Panc1 (cell line): ENCODE results near the gene DIABLO. TPM values are rescaled to one million over a fixed set of nuclear protein-coding genes. Genes with fewer than 3 reads are reported as not detected.

Experiments
- ATAC-seq: fragments of 200-7000 bp; cut with Tn5 transposase; 2 replicates; pipeline ENCODE4 v1.9.1; 2020; ENCODE audit warnings: mild to moderate bottlenecking, moderate library complexity
- BruUV-seq: library from RNA; stranded (reverse); fragments of 400-500 nt; replicated peaks from 2 replicates; lab custom pipeline; 2021; lab: Mats Ljungman, UMichigan
- CTCF ChIA-PET: fragments of 300-600 bp; sonication (Branson Sonifier 250); formaldehyde crosslinking; loops from one replicate; lab custom pipeline; 2022; ENCODE audit warnings: antibody characterized with exemption; lab: Charles Lee
- POLR2A ChIA-PET: fragments of 300-600 bp; sonication (Branson Sonifier 250); formaldehyde crosslinking; loops from one replicate; lab custom pipeline; 2022; ENCODE audit warnings: antibody characterized with exemption; lab: Charles Lee
- DNase-seq: peaks from one replicate; pipeline ENCODE4 v3.0.0-alpha.2; 2010; ENCODE audit warnings: low read depth, low spot score
- H3K27ac ChIP-seq: 2 replicates; pipeline ENCODE4 v1.5.1; 2011; ENCODE audit warnings: mild to moderate bottlenecking, low read length, inconsistent platforms
- H3K27me3 ChIP-seq: fragments of 200-500 bp; sonication (Bioruptor generic); 2 replicates; pipeline ENCODE4 v1.6.0; 2014; ENCODE audit warnings: low read length, inconsistent platforms; ENCODE audit not compliant: control insufficient read depth, insufficient read depth
- H3K36me3 ChIP-seq: fragments of 200-500 bp; sonication (Bioruptor generic); 2 replicates; pipeline ENCODE4 v1.5.1; 2014; ENCODE audit warnings: inconsistent platforms, mild to moderate bottlenecking, low read length, moderate library complexity; ENCODE audit not compliant: control insufficient read depth, insufficient read depth
- H3K4me1 ChIP-seq: 2 replicates; pipeline ENCODE4 v1.5.1; 2011; ENCODE audit warnings: inconsistent platforms, mild to moderate bottlenecking, low read length, moderate library complexity; ENCODE audit not compliant: control insufficient read depth, insufficient read depth
- H3K4me3 ChIP-seq, 2 experiments: 2 replicates each; pipeline ENCODE4 v1.5.1; 2011 to 2012; ENCODE audit warnings: low read depth in 2 of 2, low read length in 2 of 2, mild to moderate bottlenecking in 2 of 2, inconsistent platforms in 1 of 2, moderate library complexity in 1 of 2
- H3K9me3 ChIP-seq: fragments of 200-500 bp; sonication (Bioruptor generic); 2 replicates; pipeline ENCODE4 v1.5.1; 2014; ENCODE audit warnings: low read depth, mild to moderate bottlenecking, inconsistent platforms, low read length, moderate library complexity; ENCODE audit not compliant: control insufficient read depth, insufficient read depth
- POLR2AphosphoS5 ChIP-seq: IDR thresholded peaks from 2 replicates; pipeline ENCODE4 v1.6.1; 2012; ENCODE audit warnings: mild to moderate bottlenecking, low read depth, low read length, moderate library complexity
- SIN3A ChIP-seq: IDR thresholded peaks from 2 replicates; pipeline ENCODE4 v1.6.1; 2012; ENCODE audit warnings: low read depth, mild to moderate bottlenecking, low read length, moderate library complexity, borderline replicate concordance; ENCODE audit not compliant: insufficient read depth
- TCF7L2 ChIP-seq: IDR thresholded peaks from 2 replicates; pipeline ENCODE4 v1.6.1; 2011; ENCODE audit warnings: mild to moderate bottlenecking, low read depth, low read length, inconsistent platforms
- in situ Hi-C: cut with HindIII; loops from 2 replicates; pipeline ENCODE4 v1.10.0; 2016; ENCODE audit warnings: low sequenced_read_pairs, low pct_unique_long_range_greater_than_20kb
- intact Hi-C: fragments of 100-400 bp; cut with micrococcal nuclease; formaldehyde crosslinking; loops from one replicate; pipeline ENCODE4 v1.10.0; 2022; ENCODE audit not compliant: unreplicated experiment
- total RNA-seq: library from RNA; stranded (reverse); gene quantifications from one replicate; pipeline ENCODE4 v1.2.1, GENCODE V29; 2021; ENCODE audit not compliant: unreplicated experiment
- TF ChIP-seq, protein P1 (sequence below): fragments of 450-650 bp; IDR thresholded peaks from 2 replicates; pipeline ENCODE4 v1.5.1; 2017; ENCODE audit warnings: mild to moderate bottlenecking
- TF ChIP-seq, protein P2 (sequence below), 2 experiments: IDR thresholded peaks; 2 replicates each; pipeline ENCODE4 v1.6.1; 2011 to 2012; ENCODE audit warnings: low read depth in 2 of 2, control low read depth in 1 of 2, low read length in 1 of 2, mild to moderate bottlenecking in 1 of 2, moderate library complexity in 1 of 2; ENCODE audit not compliant: insufficient read depth in 1 of 2

DIABLO gene
- total RNA-seq, 1 experiment from 2014 or later, result 71.5 TPM

DNA sequence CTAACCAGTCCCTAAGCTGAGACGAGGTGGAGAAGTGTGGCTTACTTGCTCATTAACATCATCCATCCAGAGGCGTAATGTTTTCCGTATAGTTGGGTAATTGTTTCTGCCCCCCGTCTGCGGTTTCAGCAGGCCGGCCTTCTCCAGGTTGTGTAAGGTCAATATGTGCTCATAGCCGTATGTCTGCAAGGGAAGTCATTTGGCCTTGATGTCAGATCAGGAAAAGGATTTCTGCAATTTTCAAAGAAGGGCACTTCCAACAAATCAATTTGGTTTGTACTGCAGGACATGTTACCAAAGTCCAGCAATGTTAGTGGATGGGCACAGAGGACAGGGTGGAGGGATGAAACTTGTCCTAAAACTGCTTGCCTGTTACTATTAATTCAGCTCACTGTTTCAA lies 9.9 kb upstream of the DIABLO start:
- no peak for DNase-seq
- Histone ChIP-seq H3K27ac (no peak overlapping the region), H3K36me3 (peaks cover 8% of the 10 kb centered on the region; the same call in 1 of the 2 replicates), H3K9me3 (no peaks in the 10 kb centered on the region), H3K4me3 (no peak overlapping the region), H3K27me3 (no peaks in the 10 kb centered on the region), H3K4me1 (no peaks in the 10 kb centered on the region)
- in situ Hi-C loops (no loop called here), intact Hi-C loops (no loop called here)
- no peak for ATAC-seq
- ChIA-PET CTCF (no interaction called here), POLR2A (no interaction called here)
- TF ChIP-seq, protein P1, sequence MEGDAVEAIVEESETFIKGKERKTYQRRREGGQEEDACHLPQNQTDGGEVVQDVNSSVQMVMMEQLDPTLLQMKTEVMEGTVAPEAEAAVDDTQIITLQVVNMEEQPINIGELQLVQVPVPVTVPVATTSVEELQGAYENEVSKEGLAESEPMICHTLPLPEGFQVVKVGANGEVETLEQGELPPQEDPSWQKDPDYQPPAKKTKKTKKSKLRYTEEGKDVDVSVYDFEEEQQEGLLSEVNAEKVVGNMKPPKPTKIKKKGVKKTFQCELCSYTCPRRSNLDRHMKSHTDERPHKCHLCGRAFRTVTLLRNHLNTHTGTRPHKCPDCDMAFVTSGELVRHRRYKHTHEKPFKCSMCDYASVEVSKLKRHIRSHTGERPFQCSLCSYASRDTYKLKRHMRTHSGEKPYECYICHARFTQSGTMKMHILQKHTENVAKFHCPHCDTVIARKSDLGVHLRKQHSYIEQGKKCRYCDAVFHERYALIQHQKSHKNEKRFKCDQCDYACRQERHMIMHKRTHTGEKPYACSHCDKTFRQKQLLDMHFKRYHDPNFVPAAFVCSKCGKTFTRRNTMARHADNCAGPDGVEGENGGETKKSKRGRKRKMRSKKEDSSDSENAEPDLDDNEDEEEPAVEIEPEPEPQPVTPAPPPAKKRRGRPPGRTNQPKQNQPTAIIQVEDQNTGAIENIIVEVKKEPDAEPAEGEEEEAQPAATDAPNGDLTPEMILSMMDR, result no peak
- TF ChIP-seq POLR2AphosphoS5, result no peak
- TF ChIP-seq SIN3A, result no peak
- no peak for TF ChIP-seq TCF7L2
- TF ChIP-seq, protein P2, sequence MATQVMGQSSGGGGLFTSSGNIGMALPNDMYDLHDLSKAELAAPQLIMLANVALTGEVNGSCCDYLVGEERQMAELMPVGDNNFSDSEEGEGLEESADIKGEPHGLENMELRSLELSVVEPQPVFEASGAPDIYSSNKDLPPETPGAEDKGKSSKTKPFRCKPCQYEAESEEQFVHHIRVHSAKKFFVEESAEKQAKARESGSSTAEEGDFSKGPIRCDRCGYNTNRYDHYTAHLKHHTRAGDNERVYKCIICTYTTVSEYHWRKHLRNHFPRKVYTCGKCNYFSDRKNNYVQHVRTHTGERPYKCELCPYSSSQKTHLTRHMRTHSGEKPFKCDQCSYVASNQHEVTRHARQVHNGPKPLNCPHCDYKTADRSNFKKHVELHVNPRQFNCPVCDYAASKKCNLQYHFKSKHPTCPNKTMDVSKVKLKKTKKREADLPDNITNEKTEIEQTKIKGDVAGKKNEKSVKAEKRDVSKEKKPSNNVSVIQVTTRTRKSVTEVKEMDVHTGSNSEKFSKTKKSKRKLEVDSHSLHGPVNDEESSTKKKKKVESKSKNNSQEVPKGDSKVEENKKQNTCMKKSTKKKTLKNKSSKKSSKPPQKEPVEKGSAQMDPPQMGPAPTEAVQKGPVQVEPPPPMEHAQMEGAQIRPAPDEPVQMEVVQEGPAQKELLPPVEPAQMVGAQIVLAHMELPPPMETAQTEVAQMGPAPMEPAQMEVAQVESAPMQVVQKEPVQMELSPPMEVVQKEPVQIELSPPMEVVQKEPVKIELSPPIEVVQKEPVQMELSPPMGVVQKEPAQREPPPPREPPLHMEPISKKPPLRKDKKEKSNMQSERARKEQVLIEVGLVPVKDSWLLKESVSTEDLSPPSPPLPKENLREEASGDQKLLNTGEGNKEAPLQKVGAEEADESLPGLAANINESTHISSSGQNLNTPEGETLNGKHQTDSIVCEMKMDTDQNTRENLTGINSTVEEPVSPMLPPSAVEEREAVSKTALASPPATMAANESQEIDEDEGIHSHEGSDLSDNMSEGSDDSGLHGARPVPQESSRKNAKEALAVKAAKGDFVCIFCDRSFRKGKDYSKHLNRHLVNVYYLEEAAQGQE (IDR thresholded peaks at IDR 0.05; ENCODE audit: insufficient read depth in 1 of 2, low read depth in 2 of 2, low read length in 1 of 2), result no peak
- BruUV-seq, result no TSS peak

DNA sequence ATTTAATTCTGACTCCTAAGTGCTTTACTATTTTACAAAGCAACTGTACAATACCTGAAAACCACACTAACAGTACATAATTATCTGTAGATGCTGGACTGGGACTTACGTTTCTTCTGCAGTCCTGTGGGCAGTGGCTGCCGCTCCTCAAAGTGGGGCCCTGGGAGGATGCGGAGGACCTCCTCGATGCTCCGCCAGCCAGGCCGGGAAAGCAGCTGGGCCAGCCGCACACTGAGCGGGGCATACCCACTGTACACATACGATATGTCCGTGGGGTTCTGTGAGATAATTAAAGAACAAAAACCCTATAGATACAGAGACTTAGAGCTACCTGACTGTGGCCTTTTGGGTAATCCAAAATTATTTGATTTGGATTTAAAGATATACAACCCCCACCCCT lies 6.8 kb upstream of the DIABLO start:
- ChIA-PET POLR2A (no interaction called here), CTCF (interaction anchor here (0.5 kb wide), 1 partner anchor 294 kb away, joined by 3 read pairs; the partner anchor contains the start of genes KNTC1 and RSRC2)
- no peak overlapping the region for H3K27ac ChIP-seq
- no peaks in the 10 kb centered on the region for H3K4me1 ChIP-seq
- ATAC-seq, result no peak
- in situ Hi-C loops, result no loop called here
- peaks cover 8% of the 10 kb centered on the region; the same call in 1 of the 2 replicates for H3K36me3 ChIP-seq
- TF ChIP-seq TCF7L2 (no peak), POLR2AphosphoS5 (no peak), SIN3A (no peak)
- TF ChIP-seq, protein P2 (IDR thresholded peaks at IDR 0.05; ENCODE audit: insufficient read depth in 1 of 2, low read depth in 2 of 2, low read length in 1 of 2), result no peak
- TF ChIP-seq, protein P1, result no peak
- H3K9me3 ChIP-seq, result no peaks in the 10 kb centered on the region
- no peaks in the 10 kb centered on the region for H3K27me3 ChIP-seq
- no peak for DNase-seq
- H3K4me3 ChIP-seq, result no peak overlapping the region
- intact Hi-C loops, result no loop called here
- no TSS peak for BruUV-seq
